ENCODE data around the gene IQGAP1.

IQGAP1 gene

GRCh38 chr15:90442423-90442822 is 54.4 kb downstream of the IQGAP1 start:
- DNase-seq (ENCODE audit: low read depth), result no peak

GRCh38 chr15:90449206-90449735 is 61.2 kb downstream of the IQGAP1 start:
- no peak for DNase-seq (ENCODE audit: low read depth)

GRCh38 chr15:90451053-90451850 is 63.2 kb downstream of the IQGAP1 start:
- DNase-seq (ENCODE audit: low read depth), result no peak

GRCh38 chr15:90456236-90456635 is 68.2 kb downstream of the IQGAP1 start:
- DNase-seq (ENCODE audit: low read depth), result no peak

GRCh38 chr15:90458061-90458460 is 70.0 kb downstream of the IQGAP1 start:
- no peak for DNase-seq (ENCODE audit: low read depth)

- DNase-seq (ENCODE audit: low read depth), result no peak
Observed at GRCh38 chr15:90459368-90459767, 71.3 kb downstream of the IQGAP1 start.

- DNase-seq (ENCODE audit: low read depth), result no peak
Observed at GRCh38 chr15:90460142-90460824, 72.2 kb downstream of the IQGAP1 start.

GRCh38 chr15:90463381-90463780 is 75.3 kb downstream of the IQGAP1 start:
- no peak for DNase-seq (ENCODE audit: low read depth)

- no peak for DNase-seq (ENCODE audit: low read depth)
Observed at GRCh38 chr15:90465140-90465929, 77.3 kb downstream of the IQGAP1 start.

GRCh38 chr15:90465930-90466567 is 78.0 kb downstream of the IQGAP1 start:
- no peak for DNase-seq (ENCODE audit: low read depth)

GRCh38 chr15:90469723-90470122 is 81.7 kb downstream of the IQGAP1 start:
- no peak for DNase-seq (ENCODE audit: low read depth)

GRCh38 chr15:90470453-90470852 is 82.4 kb downstream of the IQGAP1 start:
- DNase-seq (ENCODE audit: low read depth), result no peak

GRCh38 chr15:90471126-90471525 is 83.1 kb downstream of the IQGAP1 start:
- DNase-seq (ENCODE audit: low read depth), result no peak

- no peak for DNase-seq (ENCODE audit: low read depth)
Observed at GRCh38 chr15:90471769-90472168, 83.7 kb downstream of the IQGAP1 start.

- DNase-seq (ENCODE audit: low read depth), result no peak
Observed at GRCh38 chr15:90478846-90479481, 90.9 kb downstream of the IQGAP1 start.

GRCh38 chr15:90479656-90480055 is 91.6 kb downstream of the IQGAP1 start:
- no peak for DNase-seq (ENCODE audit: low read depth)

- DNase-seq (ENCODE audit: low read depth), result no peak
Observed at GRCh38 chr15:90481023-90481422, 93.0 kb downstream of the IQGAP1 start.

- no peak for DNase-seq (ENCODE audit: low read depth)
Observed at GRCh38 chr15:90482124-90483011, 94.3 kb downstream of the IQGAP1 start.

- DNase-seq (ENCODE audit: low read depth), result no peak
Observed at GRCh38 chr15:90483012-90483307, 94.9 kb downstream of the IQGAP1 start.

- DNase-seq (ENCODE audit: low read depth), result no peak
Observed at GRCh38 chr15:90483637-90484036, 95.6 kb downstream of the IQGAP1 start.

- DNase-seq (ENCODE audit: low read depth), result no peak
Observed at GRCh38 chr15:90487186-90487585, 99.1 kb downstream of the IQGAP1 start.

Data from activated T-helper 1 cell treated with Interleukin-2 at 50 U/mL for 16 hours (primary cell).